ENCODE data around the gene SLCO3A1.

The SLCO3A1 gene

DNA sequence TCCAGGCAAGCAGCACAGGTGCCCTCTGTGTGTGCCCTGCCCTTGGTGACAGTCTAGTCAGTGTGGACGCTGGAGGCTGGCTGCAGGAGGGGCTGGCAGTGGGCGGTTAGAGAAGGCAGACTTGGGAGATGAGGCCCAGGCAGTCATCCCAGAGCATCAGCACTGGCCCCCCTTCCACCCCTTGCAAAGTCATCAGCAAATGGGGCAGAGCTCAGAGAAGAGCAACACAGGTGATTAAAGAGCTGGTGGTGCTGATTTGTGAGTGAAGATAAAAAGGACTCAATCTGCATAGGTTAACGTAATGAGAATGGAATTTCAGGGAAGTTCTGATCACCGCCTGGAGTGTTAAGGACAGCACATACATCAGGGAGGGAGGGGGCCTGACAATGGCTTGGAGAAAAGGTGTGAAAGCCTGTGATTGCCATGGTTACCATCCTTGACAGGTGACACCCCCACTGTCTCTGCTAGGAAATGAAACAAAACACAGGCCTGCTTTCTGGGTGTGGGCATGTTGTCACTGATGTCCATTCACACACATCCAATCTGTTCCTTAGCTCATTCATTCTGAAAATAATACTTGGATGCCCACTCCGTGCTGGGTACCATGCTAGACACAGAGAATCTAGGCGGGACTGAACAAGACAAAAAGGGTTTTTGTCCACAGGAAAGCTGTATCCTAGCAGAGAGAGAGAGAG lies 270.6 kb downstream of the SLCO3A1 start:
- DNase-seq (ENCODE audit: low read depth in 1 of 2, low spot score in 1 of 2) = no peak
- no peak overlapping the region for H3K4me3 ChIP-seq (replicated peaks; ENCODE audit: insufficient read depth, low read length)

DNA sequence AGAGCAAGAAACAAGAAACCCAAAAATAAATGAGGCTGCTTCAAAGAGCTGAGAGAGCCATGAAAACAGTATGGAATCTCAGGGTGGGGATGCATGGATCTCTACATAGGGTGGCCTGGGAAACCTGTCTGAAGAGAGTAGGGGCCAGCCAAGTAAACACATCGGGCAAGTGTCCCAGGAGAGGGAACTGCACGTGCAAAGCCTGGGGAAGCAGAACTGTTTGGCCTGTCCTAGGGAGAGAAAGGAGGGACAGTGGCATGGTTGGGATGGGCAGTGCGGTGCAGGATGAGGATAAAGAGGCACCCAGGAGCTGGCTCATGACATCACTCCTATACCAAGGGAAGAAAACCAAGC lies 271.1 kb downstream of the SLCO3A1 start:
- no peak overlapping the region for H3K27ac ChIP-seq (replicated peaks)
- TF ChIP-seq, protein P1, sequence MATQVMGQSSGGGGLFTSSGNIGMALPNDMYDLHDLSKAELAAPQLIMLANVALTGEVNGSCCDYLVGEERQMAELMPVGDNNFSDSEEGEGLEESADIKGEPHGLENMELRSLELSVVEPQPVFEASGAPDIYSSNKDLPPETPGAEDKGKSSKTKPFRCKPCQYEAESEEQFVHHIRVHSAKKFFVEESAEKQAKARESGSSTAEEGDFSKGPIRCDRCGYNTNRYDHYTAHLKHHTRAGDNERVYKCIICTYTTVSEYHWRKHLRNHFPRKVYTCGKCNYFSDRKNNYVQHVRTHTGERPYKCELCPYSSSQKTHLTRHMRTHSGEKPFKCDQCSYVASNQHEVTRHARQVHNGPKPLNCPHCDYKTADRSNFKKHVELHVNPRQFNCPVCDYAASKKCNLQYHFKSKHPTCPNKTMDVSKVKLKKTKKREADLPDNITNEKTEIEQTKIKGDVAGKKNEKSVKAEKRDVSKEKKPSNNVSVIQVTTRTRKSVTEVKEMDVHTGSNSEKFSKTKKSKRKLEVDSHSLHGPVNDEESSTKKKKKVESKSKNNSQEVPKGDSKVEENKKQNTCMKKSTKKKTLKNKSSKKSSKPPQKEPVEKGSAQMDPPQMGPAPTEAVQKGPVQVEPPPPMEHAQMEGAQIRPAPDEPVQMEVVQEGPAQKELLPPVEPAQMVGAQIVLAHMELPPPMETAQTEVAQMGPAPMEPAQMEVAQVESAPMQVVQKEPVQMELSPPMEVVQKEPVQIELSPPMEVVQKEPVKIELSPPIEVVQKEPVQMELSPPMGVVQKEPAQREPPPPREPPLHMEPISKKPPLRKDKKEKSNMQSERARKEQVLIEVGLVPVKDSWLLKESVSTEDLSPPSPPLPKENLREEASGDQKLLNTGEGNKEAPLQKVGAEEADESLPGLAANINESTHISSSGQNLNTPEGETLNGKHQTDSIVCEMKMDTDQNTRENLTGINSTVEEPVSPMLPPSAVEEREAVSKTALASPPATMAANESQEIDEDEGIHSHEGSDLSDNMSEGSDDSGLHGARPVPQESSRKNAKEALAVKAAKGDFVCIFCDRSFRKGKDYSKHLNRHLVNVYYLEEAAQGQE (IDR thresholded peaks at IDR 0.05; ENCODE audit: insufficient replicate concordance, low read depth) = no peak
- TF ChIP-seq, protein P2, sequence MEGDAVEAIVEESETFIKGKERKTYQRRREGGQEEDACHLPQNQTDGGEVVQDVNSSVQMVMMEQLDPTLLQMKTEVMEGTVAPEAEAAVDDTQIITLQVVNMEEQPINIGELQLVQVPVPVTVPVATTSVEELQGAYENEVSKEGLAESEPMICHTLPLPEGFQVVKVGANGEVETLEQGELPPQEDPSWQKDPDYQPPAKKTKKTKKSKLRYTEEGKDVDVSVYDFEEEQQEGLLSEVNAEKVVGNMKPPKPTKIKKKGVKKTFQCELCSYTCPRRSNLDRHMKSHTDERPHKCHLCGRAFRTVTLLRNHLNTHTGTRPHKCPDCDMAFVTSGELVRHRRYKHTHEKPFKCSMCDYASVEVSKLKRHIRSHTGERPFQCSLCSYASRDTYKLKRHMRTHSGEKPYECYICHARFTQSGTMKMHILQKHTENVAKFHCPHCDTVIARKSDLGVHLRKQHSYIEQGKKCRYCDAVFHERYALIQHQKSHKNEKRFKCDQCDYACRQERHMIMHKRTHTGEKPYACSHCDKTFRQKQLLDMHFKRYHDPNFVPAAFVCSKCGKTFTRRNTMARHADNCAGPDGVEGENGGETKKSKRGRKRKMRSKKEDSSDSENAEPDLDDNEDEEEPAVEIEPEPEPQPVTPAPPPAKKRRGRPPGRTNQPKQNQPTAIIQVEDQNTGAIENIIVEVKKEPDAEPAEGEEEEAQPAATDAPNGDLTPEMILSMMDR (IDR thresholded peaks at IDR 0.05; ENCODE audit: insufficient read depth, low read length) = no peak
- TF ChIP-seq POLR2AphosphoS5 (IDR thresholded peaks at IDR 0.05; ENCODE audit: low read depth) (no peak), SPI1 (IDR thresholded peaks at IDR 0.05; ENCODE audit: borderline replicate concordance, low read depth) (no peak), GABPA (IDR thresholded peaks at IDR 0.05; ENCODE audit: low read depth) (no peak)

More for the DNA sequence above, 270.6 kb downstream of the SLCO3A1 start:
- TF ChIP-seq SPI1 (IDR thresholded peaks at IDR 0.05; ENCODE audit: borderline replicate concordance, low read depth) (no peak), POLR2AphosphoS5 (IDR thresholded peaks at IDR 0.05; ENCODE audit: low read depth) (no peak), GABPA (IDR thresholded peaks at IDR 0.05; ENCODE audit: low read depth) (no peak)
- TF ChIP-seq, protein P2 (IDR thresholded peaks at IDR 0.05; ENCODE audit: insufficient read depth, low read length) = no peak
- TF ChIP-seq, protein P1 (IDR thresholded peaks at IDR 0.05; ENCODE audit: insufficient replicate concordance, low read depth) = no peak
- no peak overlapping the region for H3K27ac ChIP-seq (replicated peaks)
- H3K27me3 ChIP-seq (ENCODE audit: insufficient read depth, poor library complexity, severe bottlenecking) = no peaks in the 10 kb centered on the region

DNA sequence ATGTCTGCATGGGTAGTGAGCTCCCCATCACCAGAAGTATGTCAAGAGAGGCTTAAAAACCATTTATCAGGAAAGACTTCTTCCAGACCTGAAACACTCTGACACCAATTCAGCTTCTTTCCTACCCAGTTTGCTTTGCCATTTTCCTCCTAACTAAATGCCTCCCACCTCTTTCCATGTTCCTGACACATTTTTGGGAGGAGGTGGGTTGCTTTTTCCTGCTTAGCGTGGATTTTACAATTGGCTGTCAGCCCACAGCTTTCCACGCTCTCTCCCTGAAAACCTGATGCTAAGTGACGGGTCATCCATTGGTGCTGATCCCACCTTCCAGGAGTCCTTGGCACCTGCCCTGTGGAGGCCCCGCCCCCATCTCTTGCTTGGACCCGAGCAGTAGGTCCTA lies 275.3 kb downstream of the SLCO3A1 start:
- H3K4me3 ChIP-seq (replicated peaks; ENCODE audit: insufficient read depth, low read length) = no peak overlapping the region
- no peak overlapping the region for H3K27ac ChIP-seq (replicated peaks)
- no peak for DNase-seq (ENCODE audit: low read depth in 1 of 2, low spot score in 1 of 2)
- TF ChIP-seq, protein P1 (IDR thresholded peaks at IDR 0.05; ENCODE audit: insufficient replicate concordance, low read depth) = no peak
- TF ChIP-seq, protein P2 (IDR thresholded peaks at IDR 0.05; ENCODE audit: insufficient read depth, low read length) = no peak
- TF ChIP-seq GABPA (IDR thresholded peaks at IDR 0.05; ENCODE audit: low read depth) = no peak
- no peak for TF ChIP-seq POLR2AphosphoS5 (IDR thresholded peaks at IDR 0.05; ENCODE audit: low read depth)
- TF ChIP-seq SPI1 (IDR thresholded peaks at IDR 0.05; ENCODE audit: borderline replicate concordance, low read depth) = no peak
- H3K27me3 ChIP-seq (ENCODE audit: insufficient read depth, poor library complexity, severe bottlenecking) = no peaks in the 10 kb centered on the region

More for the DNA sequence above, 271.1 kb downstream of the SLCO3A1 start:
- no peak for DNase-seq (ENCODE audit: low read depth in 1 of 2, low spot score in 1 of 2)
- no peak overlapping the region for H3K4me3 ChIP-seq (replicated peaks; ENCODE audit: insufficient read depth, low read length)
- no peaks in the 10 kb centered on the region for H3K27me3 ChIP-seq (ENCODE audit: insufficient read depth, poor library complexity, severe bottlenecking)

Measured in HL-60 (cell line).